Mesodermal cell (in vitro differentiated cells): ENCODE results near the gene PIWIL4. TPM values are rescaled to one million over a fixed set of nuclear protein-coding genes. Genes with fewer than 3 reads are reported as not detected.

Experiments used
- H3K27ac ChIP-seq: 2 replicates; pipeline ENCODE4 v1.7.0; 2013; ENCODE audit warnings: mild to moderate bottlenecking, low read depth, low read length, moderate library complexity; ENCODE audit not compliant: severe bottlenecking
- H3K36me3 ChIP-seq: 2 replicates; pipeline ENCODE4 v1.7.1; 2013; ENCODE audit warnings: mild to moderate bottlenecking, low read length, moderate library complexity; ENCODE audit not compliant: control insufficient read depth, insufficient read depth
- H3K4me1 ChIP-seq: one replicate; pipeline ENCODE4 v1.7.1; 2013; ENCODE audit warnings: mild to moderate bottlenecking, low read length; ENCODE audit not compliant: insufficient read depth, control insufficient read depth, poor library complexity, severe bottlenecking
- H3K4me3 ChIP-seq: 2 replicates; pipeline ENCODE4 v1.7.0; 2013; ENCODE audit warnings: low read length, control low read depth, mild to moderate bottlenecking; ENCODE audit not compliant: insufficient read depth, poor library complexity, severe bottlenecking; ENCODE audit errors: extremely low read depth
- H3K9me3 ChIP-seq: 2 replicates; pipeline ENCODE4 v1.7.1; 2013; ENCODE audit warnings: mild to moderate bottlenecking, low read length, moderate library complexity; ENCODE audit not compliant: control insufficient read depth
- WGBS, 2 experiments: methylation state at CpG; one replicate each; pipeline ENCODE4 v1.1.5; 2013; ENCODE audit warnings: missing lambda C conversion rate in 2 of 2; ENCODE audit not compliant: insufficient coverage in 2 of 2; 5-methylcytosine and 5-hydroxymethylcytosine counted together
- polyA plus RNA-seq, 2 experiments: library from polyadenylated mRNA; stranded (reverse); fragments of 50-300 nt; gene quantifications; one replicate each; pipeline ENCODE4 v1.2.3, GENCODE V29; 2013

The PIWIL4 gene
- polyA plus RNA-seq (2013, experiment 1 of 2), result 1.6 TPM
- 0.61 TPM for polyA plus RNA-seq (2013, experiment 2 of 2)

DNA sequence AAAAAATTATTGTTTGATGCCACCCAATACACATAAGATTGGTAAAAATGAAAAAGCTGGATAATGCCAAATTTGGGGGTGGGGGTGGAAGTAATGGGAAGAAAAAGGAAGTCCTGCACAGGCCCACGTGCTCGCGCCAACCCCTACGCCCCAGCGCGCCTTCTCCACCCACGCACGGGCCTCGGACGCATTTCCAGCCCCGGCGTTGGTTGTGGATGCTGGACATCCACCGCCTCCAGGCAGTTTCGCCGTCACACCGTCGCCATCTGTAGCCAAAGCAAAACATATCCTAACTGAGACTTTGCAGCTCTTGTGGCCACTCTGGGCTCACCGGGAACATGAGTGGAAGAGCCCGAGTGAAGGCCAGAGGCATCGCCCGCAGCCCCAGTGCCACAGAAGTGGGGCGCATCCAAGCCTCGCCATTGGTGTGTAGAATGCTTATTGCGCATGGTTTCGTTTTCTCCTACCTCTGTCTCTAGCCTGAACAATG lies at the start of gene PIWIL4:
PIWIL4 (plus strand) TSS at position 188 of the 490 bp plus-strand sequence; CDS start at position 339, 151 bp downstream.
- peaks cover 16% of the 10 kb centered on the region for H3K4me1 ChIP-seq
- no peak within 1 kb of the TSS for H3K27ac ChIP-seq
- 94 to 96% methylated on average over 25 of the region's 25 CpGs for WGBS, 2 experiments
- no peaks in the 10 kb centered on the region for H3K36me3 ChIP-seq
- no peaks in the 10 kb centered on the region for H3K9me3 ChIP-seq
- H3K4me3 ChIP-seq, result no peak within 1 kb of the TSS

DNA sequence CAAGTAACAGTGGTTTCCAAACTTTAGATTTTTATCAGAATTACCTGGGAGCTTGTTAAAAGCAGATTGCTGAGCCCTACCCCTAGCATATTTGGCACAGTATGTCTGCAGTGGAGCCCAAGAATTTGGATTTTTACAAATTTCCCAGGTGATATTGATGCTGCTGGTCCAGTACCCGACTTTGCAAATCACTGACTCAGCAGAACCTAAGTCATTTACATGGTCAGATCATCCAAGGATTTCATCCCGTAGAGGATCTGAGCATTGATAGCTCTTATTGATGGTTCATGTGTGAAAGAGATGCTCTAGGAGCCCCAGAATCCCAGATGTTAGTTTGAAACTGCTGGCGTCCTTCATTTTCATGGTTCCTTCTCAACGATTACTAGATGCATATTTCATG lies 48.9 kb upstream of the PIWIL4 start:
- 70 to 100% methylated on average over 1 to 3 of the region's 4 CpGs for whole genome bisulfite sequencing, 2 experiments
- Histone ChIP-seq H3K4me3 (no peak overlapping the region), H3K36me3 (no peaks in the 10 kb centered on the region), H3K27ac (no peak overlapping the region), H3K4me1 (no peaks in the 10 kb centered on the region), H3K9me3 (no peaks in the 10 kb centered on the region)

GRCh38 chr11:94519478-94520084 lies 47.6 kb upstream of the PIWIL4 start:
- Histone ChIP-seq H3K27ac (no peak overlapping the region), H3K9me3 (no peaks in the 10 kb centered on the region), H3K4me3 (no peak overlapping the region), H3K36me3 (no peaks in the 10 kb centered on the region), H3K4me1 (no peaks in the 10 kb centered on the region)
- 0 to 43% methylated on average over 1 to 2 of the region's 5 CpGs for WGBS, 2 experiments

GRCh38 chr11:94521684-94522083 lies 45.5 kb upstream of the PIWIL4 start:
- Histone ChIP-seq H3K4me3 (no peak overlapping the region), H3K27ac (no peak overlapping the region), H3K9me3 (no peaks in the 10 kb centered on the region), H3K4me1 (no peaks in the 10 kb centered on the region), H3K36me3 (no peaks in the 10 kb centered on the region)
- 64 to 68% methylated on average over 5 of the region's 5 CpGs for WGBS, 2 experiments

- no CpG with 5 or more reads among the region's 1 CpG for WGBS, 2 experiments
- Histone ChIP-seq H3K27ac (no peak overlapping the region), H3K4me1 (no peaks in the 10 kb centered on the region), H3K36me3 (no peaks in the 10 kb centered on the region), H3K4me3 (no peak overlapping the region), H3K9me3 (no peaks in the 10 kb centered on the region)
These were observed 42.8 kb upstream of the PIWIL4 start for GRCh38 chr11:94524341-94524740.

- H3K4me3 ChIP-seq, result no peak overlapping the region
- 100% methylated on average over 1 of the region's 5 CpGs for WGBS, 2 experiments
- no peaks in the 10 kb centered on the region for H3K36me3 ChIP-seq
- no peaks in the 10 kb centered on the region for H3K4me1 ChIP-seq
- no peaks in the 10 kb centered on the region for H3K9me3 ChIP-seq
- H3K27ac ChIP-seq, result no peak overlapping the region
These were observed 41.4 kb upstream of the PIWIL4 start for GRCh38 chr11:94525546-94526324.

DNA sequence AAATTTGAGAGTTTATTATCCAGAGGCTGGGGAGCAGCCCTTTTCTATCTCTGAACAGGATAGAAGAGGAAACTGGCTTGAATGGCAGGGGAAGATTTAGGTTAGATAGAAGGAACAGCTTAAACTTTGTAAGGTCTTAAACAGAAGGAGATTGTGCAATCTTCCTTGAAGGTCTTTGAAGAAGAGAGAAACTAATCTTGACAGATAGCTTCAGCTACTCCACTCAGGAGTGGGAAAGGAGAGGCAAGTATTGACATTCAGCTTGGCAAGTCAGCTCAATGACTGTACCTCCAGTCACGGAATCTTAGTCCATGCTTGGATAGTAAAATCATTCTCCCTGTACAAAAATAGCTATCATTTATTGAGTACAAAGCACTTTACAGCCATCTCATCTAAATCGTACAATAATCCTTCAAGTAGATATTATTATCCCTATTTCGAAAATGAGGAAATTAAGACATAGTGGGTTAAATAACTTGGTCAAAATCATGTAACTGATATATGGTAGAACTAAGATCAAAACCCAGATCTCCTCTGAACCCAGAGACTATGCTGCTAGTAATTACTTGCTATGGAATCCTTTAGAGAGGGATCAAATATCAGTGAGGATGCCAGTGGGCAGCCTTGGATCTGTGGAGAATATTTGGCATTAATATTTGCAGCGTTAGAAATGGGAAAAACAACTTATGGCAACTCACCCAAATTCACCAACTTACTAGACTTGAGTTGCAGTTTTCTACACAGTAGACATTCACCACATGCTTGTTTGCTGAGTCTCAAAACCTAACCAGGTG lies 40.3 kb upstream of the PIWIL4 start:
- Histone ChIP-seq H3K4me3 (no peak overlapping the region), H3K36me3 (no peaks in the 10 kb centered on the region), H3K9me3 (no peaks in the 10 kb centered on the region), H3K4me1 (no peaks in the 10 kb centered on the region), H3K27ac (no peak overlapping the region)
- WGBS, 2 experiments, result 100% methylated on average over 1 of the region's 4 CpGs; no CpG with 5 or more reads in 1 of the 2 experiments

GRCh38 chr11:94528551-94528950 lies 38.6 kb upstream of the PIWIL4 start:
- Histone ChIP-seq H3K4me3 (no peak overlapping the region), H3K4me1 (no peaks in the 10 kb centered on the region), H3K27ac (no peak overlapping the region), H3K36me3 (no peaks in the 10 kb centered on the region), H3K9me3 (no peaks in the 10 kb centered on the region)

- Histone ChIP-seq H3K4me1 (no peaks in the 10 kb centered on the region), H3K27ac (no peak overlapping the region), H3K9me3 (no peaks in the 10 kb centered on the region), H3K4me3 (no peak overlapping the region), H3K36me3 (no peaks in the 10 kb centered on the region)
- 60 to 86% methylated on average over 1 to 2 of the region's 3 CpGs for WGBS, 2 experiments
These were observed 35.0 kb upstream of the PIWIL4 start for GRCh38 chr11:94532211-94532610.

DNA sequence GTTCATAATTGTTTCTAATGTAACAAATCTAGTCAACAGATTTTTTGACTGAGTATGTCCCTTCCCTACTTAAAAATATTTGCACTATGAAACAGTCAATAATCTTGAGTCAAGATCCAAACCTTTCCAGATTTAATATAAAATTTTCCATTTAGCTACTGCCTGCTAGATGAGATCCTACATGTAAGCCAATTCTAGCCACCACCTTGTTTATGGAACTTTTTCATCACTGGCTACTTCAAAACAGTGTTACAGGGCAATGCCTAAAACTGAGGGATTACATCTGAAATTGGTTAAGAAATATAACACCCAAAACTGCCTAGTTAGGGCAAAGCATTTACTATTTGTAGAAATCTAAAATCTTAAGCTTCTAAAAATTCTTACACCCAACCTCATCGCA lies 34.0 kb upstream of the PIWIL4 start:
- H3K4me1 ChIP-seq, result no peaks in the 10 kb centered on the region
- no CpG with 5 or more reads among the region's 1 CpG for WGBS, 2 experiments
- H3K9me3 ChIP-seq, result no peaks in the 10 kb centered on the region
- H3K27ac ChIP-seq, result no peak overlapping the region
- no peaks in the 10 kb centered on the region for H3K36me3 ChIP-seq
- H3K4me3 ChIP-seq, result no peak overlapping the region
